Measurements from ENCODE around the gene ADGRD2. TPM values are rescaled to one million over a fixed set of nuclear protein-coding genes. Genes with fewer than 3 reads are reported as not detected.

The ADGRD2 gene
- total and polyA plus RNA-seq, 2 of the 13 experiments (the other 11 are each of a cell fraction or from before 2014, with no cell fraction given) = not detected

DNA sequence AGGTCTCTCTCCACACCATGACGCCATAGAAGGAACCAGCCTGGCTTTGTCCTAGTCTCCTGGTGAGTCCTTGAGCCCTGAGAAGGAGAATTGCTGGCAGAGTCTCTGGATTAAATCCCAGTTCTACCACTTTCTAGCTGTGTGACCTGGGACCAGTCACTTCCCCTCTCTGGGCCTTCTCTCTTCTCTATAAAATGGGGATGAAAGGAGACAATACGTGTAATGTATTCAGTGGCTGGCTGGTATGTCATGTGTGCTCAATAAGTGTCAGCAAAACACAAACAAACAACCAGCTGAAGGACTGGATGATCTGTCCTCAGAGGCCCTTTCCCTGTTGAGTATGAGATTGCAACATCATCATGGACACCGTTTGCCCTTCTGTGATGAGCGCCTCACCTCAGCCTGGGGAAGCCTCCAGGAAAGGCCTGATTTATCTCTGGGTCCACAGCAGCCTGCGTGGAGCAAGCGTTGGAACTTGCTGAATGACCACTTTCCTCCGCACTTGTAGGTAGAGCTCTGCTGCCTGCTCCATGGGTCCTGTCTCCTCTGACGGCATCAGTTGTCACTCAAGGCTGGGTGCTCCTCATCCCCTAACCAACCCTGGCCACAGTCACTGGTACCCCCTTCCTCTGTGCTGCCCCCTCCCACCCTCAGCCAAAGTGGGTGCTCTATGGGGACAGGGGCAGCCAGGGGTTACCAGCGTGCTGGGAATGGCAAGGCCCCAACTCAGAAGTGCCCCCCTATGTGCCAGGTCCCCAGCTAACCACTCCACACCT, 60.6 kb downstream of the ADGRD2 start (continued):
- TF ChIP-seq MYNN (CRISPR knock-in tag; IDR thresholded peaks at IDR 0.05; ENCODE audit: low read depth) (no peak), CAMTA2 (CRISPR knock-in tag; IDR thresholded peaks at IDR 0.05; ENCODE audit: borderline replicate concordance) (peak; percentile 27; the same call in 1 of the 2 replicates), MAFF (IDR thresholded peaks at IDR 0.05; ENCODE audit: low read depth, low read length) (peak; percentile 65), ZMAT3 (CRISPR knock-in tag; conservative IDR thresholded peaks at IDR 0.05) (no peak), ZNF839 (CRISPR knock-in tag; IDR thresholded peaks at IDR 0.05; ENCODE audit: borderline replicate concordance) (peak; percentile 76; the same call in 1 of the 2 replicates), EEA1 (CRISPR knock-in tag; IDR thresholded peaks at IDR 0.05; ENCODE audit: borderline replicate concordance) (no peak), ZFP41 (CRISPR knock-in tag; IDR thresholded peaks at IDR 0.05; ENCODE audit: borderline replicate concordance) (no peak), KLF16 (CRISPR knock-in tag; IDR thresholded peaks at IDR 0.05) (peak in 1 of 2 experiments; percentile 54; a peak in 1 of 4 replicates), ZBTB38 (CRISPR knock-in tag; IDR thresholded peaks at IDR 0.05) (peak; percentile 88), ZNF878 (CRISPR knock-in tag; IDR thresholded peaks at IDR 0.05) (no peak), RBAK (CRISPR knock-in tag; IDR thresholded peaks at IDR 0.05) (no peak), NPAS2 (CRISPR knock-in tag; IDR thresholded peaks at IDR 0.05; ENCODE audit: borderline replicate concordance) (no peak), MTA3 (CRISPR knock-in tag; IDR thresholded peaks at IDR 0.05) (no peak)
- TF ChIP-seq, protein P1, sequence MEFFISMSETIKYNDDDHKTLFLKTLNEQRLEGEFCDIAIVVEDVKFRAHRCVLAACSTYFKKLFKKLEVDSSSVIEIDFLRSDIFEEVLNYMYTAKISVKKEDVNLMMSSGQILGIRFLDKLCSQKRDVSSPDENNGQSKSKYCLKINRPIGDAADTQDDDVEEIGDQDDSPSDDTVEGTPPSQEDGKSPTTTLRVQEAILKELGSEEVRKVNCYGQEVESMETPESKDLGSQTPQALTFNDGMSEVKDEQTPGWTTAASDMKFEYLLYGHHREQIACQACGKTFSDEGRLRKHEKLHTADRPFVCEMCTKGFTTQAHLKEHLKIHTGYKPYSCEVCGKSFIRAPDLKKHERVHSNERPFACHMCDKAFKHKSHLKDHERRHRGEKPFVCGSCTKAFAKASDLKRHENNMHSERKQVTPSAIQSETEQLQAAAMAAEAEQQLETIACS (CRISPR knock-in tag; IDR thresholded peaks at IDR 0.05) = no peak
- TF ChIP-seq, protein P2, sequence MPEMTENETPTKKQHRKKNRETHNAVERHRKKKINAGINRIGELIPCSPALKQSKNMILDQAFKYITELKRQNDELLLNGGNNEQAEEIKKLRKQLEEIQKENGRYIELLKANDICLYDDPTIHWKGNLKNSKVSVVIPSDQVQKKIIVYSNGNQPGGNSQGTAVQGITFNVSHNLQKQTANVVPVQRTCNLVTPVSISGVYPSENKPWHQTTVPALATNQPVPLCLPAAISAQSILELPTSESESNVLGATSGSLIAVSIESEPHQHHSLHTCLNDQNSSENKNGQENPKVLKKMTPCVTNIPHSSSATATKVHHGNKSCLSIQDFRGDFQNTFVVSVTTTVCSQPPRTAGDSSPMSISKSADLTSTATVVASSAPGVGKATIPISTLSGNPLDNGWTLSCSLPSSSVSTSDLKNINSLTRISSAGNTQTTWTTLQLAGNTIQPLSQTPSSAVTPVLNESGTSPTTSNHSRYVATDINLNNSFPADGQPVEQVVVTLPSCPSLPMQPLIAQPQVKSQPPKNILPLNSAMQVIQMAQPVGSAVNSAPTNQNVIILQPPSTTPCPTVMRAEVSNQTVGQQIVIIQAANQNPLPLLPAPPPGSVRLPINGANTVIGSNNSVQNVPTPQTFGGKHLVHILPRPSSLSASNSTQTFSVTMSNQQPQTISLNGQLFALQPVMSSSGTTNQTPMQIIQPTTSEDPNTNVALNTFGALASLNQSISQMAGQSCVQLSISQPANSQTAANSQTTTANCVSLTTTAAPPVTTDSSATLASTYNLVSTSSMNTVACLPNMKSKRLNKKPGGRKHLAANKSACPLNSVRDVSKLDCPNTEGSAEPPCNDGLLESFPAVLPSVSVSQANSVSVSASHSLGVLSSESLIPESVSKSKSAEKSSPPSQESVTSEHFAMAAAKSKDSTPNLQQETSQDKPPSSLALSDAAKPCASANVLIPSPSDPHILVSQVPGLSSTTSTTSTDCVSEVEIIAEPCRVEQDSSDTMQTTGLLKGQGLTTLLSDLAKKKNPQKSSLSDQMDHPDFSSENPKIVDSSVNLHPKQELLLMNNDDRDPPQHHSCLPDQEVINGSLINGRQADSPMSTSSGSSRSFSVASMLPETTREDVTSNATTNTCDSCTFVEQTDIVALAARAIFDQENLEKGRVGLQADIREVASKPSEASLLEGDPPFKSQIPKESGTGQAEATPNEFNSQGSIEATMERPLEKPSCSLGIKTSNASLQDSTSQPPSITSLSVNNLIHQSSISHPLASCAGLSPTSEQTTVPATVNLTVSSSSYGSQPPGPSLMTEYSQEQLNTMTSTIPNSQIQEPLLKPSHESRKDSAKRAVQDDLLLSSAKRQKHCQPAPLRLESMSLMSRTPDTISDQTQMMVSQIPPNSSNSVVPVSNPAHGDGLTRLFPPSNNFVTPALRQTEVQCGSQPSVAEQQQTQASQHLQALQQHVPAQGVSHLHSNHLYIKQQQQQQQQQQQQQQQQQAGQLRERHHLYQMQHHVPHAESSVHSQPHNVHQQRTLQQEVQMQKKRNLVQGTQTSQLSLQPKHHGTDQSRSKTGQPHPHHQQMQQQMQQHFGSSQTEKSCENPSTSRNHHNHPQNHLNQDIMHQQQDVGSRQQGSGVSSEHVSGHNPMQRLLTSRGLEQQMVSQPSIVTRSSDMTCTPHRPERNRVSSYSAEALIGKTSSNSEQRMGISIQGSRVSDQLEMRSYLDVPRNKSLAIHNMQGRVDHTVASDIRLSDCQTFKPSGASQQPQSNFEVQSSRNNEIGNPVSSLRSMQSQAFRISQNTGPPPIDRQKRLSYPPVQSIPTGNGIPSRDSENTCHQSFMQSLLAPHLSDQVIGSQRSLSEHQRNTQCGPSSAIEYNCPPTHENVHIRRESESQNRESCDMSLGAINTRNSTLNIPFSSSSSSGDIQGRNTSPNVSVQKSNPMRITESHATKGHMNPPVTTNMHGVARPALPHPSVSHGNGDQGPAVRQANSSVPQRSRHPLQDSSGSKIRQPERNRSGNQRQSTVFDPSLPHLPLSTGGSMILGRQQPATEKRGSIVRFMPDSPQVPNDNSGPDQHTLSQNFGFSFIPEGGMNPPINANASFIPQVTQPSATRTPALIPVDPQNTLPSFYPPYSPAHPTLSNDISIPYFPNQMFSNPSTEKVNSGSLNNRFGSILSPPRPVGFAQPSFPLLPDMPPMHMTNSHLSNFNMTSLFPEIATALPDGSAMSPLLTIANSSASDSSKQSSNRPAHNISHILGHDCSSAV (CRISPR knock-in tag; IDR thresholded peaks at IDR 0.05; ENCODE audit: borderline replicate concordance) = no peak
- TF ChIP-seq, protein P3, sequence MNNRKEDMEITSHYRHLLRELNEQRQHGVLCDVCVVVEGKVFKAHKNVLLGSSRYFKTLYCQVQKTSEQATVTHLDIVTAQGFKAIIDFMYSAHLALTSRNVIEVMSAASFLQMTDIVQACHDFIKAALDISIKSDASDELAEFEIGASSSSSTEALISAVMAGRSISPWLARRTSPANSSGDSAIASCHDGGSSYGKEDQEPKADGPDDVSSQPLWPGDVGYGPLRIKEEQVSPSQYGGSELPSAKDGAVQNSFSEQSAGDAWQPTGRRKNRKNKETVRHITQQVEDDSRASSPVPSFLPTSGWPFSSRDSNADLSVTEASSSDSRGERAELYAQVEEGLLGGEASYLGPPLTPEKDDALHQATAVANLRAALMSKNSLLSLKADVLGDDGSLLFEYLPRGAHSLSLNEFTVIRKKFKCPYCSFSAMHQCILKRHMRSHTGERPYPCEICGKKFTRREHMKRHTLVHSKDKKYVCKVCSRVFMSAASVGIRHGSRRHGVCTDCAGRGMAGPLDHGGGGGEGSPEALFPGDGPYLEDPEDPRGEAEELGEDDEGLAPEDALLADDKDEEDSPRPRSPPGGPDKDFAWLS (CRISPR knock-in tag; IDR thresholded peaks at IDR 0.05; ENCODE audit: borderline replicate concordance) = no peak
- TF ChIP-seq, protein P4, sequence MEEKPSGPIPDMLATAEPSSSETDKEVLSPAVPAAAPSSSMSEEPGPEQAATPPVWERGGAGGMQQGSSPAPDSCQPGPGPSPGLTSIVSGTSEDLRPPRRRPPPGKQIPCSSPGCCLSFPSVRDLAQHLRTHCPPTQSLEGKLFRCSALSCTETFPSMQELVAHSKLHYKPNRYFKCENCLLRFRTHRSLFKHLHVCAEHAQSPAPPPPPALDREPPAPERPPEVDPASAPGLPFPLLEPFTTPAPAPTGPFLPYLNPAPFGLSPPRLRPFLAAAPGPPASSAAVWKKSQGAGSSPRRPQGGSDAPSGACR (CRISPR knock-in tag; IDR thresholded peaks at IDR 0.05) = no peak

Measured in HepG2 (cell line).